HEK293 (cell line): ENCODE results near the gene KRT73.

ENCODE experiments used
- REST ChIP-seq: fragments of 450-650 bp; formaldehyde crosslinking; IDR thresholded peaks from 2 replicates; pipeline ENCODE4 v1.5.1; 2016; ENCODE audit warnings: missing biosample characterization, missing genetic modification characterization
- TF ChIP-seq, protein P1 (sequence below): fragments of 450-650 bp; formaldehyde crosslinking; IDR thresholded peaks from 2 replicates; pipeline ENCODE4 v1.5.1; 2016; ENCODE audit warnings: missing biosample characterization, missing genetic modification characterization, borderline replicate concordance

GRCh38 chr12:52581481-52581880, 36.9 kb downstream of the KRT73 start:
- TF ChIP-seq, protein P1, sequence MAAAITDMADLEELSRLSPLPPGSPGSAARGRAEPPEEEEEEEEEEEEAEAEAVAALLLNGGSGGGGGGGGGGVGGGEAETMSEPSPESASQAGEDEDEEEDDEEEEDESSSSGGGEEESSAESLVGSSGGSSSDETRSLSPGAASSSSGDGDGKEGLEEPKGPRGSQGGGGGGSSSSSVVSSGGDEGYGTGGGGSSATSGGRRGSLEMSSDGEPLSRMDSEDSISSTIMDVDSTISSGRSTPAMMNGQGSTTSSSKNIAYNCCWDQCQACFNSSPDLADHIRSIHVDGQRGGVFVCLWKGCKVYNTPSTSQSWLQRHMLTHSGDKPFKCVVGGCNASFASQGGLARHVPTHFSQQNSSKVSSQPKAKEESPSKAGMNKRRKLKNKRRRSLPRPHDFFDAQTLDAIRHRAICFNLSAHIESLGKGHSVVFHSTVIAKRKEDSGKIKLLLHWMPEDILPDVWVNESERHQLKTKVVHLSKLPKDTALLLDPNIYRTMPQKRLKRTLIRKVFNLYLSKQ = no peak
- no peak for TF ChIP-seq REST (tag by site-specific recombination)
